Endometrium (tissue), 2 donors: ENCODE results near the gene DHRS9.

ENCODE experiments used
- FAIRE-seq: peaks from 2 replicates; lab custom pipeline; 2012; peaks lifted over from hg19 to GRCh38; lab: Jason Lieb, UNC
- donor health status: control.
- donor health status: control.

Gene DHRS9

DNA sequence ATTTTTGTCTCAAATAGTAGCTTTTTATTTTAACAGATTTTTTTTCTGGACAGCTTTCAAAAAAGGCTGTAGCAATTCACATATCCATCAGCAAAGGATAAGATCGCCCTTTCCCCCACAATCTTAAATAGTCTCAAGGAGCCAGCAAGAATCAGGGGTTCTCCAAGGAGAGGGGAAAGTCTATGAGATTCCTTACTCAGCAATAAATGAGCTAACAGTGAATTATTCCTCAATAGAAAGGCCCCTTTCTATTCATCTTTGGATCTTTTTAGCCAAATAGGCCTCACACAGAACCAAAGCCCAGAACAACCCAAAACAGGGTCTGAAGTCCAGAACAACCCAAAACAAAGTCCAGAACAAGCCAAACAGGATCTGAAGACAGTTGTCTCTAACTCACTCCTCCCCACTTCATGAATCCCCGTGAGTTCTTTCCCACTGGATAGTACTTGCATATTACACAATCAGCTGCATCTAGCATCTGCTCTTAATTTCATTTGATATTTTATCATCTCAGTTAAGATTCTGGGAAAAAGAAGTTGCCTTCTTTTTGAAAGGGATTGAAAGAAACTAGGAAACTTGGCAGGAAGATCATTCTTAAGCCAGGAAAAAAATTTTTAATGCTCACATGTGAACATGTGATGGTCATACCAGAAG lies 3.4 kb upstream of the DHRS9 start:
- no peak for FAIRE-seq

DNA sequence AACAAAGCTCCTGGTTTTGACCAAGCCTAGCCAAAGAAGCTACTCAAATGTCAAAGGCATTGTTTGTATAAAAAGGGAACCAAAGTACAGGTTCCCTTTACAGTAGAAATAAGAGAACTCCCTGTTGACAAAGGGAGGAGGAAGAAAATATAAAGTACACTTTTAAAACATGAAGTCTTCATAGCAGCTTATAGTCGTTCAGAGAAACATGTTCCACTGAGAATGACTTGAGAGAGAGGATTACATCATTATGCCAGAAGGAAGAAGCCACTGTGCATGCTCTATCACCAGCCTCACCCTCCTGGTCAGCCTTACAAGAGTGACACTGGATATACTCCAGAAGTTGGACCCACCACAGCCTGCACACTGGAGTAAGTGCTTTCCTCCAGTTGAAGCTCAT lies 2.5 kb upstream of the DHRS9 start:
- FAIRE-seq: no peak

DNA sequence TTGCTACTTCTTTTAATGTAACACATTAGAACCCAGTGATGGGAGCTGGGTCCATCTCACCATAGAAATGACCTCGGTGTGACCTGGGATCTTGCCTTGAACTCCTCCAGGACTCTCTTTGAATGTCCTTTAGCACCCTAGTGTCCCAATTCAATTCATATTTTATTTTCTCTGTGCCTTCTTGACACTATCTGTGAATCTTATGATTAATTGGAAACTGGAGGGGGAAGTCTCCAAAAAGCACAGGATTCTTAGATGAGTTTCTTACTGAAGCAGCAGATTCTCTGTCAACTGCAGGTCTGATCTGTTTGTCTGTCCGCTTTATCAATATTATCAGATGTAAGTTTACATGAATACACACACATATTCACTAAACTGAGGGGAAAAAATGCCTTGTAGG lies 470 bp downstream of the DHRS9 start:
- FAIRE-seq: no peak

- no peak for FAIRE-seq
Observed at GRCh38 chr2:169071455-169071854, 2.1 kb downstream of the DHRS9 start.

GRCh38 chr2:169072163-169072925 lies 3.0 kb downstream of the DHRS9 start:
- no peak for FAIRE-seq

- no peak for FAIRE-seq
Observed at GRCh38 chr2:169073211-169073962, 4.0 kb downstream of the DHRS9 start.

DNA sequence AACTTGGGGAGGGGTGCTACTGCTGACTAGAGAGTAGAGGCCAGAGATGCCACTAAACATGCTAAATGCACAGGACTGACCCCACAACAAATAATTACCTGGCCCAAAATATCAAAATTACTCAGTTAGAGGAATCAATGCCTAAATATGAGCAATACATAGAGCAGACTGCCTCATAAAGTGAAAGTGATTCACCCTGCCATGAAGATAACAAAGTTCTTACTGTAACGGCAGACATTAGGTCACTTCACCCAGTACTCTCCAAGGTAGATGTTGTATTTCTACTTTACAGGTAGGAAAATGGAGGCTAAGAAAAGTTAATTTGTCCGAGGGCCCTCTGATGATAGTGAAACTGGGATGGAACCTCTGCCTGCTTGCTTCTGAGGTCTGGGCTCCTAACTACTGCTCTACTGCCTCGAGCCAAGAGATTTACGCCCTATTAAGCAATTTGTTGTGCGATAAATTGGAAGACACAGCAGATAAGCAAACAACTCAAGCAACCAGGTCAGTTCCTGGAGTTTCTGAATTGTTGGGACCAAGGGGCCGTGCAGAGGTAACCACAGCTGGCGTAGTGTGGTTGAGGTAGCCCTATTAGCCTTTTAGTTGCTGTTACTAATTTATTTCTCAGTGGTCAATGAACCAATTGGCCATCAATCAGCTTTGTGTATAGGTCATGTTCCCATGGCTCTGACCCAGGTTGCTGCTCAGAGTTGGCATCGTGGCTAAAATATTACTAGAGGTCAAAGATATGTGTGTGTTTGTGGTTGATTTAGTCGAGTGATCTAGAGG lies 4.8 kb downstream of the DHRS9 start:
- no peak for FAIRE-seq

DNA sequence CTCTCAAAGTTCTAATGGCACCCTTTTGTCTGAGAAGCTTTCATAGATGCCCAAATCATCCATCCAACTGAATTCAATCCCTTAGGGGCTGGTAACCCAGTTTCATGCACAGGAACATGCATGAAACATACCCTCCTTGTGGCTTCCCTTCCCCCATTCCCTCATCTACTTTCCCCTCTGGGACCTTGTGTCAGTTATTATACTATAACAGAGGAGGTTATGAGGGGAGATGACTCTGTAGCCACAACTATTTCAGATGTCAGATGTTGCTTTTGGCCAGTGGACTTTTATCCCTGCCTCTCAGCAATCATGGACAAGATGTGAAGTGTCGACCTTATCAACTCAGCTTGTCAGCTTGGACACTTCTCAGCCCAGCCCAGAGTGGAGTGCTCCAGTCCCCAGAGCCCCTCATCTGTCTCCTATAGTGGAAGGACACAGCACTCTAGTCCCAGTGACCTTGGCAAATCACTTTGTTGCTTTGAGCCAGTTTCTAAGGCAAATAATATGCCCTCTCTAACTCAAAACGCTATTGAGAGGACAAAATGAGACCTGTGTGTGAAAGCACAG lies 8.4 kb downstream of the DHRS9 start:
- no peak for FAIRE-seq

DNA sequence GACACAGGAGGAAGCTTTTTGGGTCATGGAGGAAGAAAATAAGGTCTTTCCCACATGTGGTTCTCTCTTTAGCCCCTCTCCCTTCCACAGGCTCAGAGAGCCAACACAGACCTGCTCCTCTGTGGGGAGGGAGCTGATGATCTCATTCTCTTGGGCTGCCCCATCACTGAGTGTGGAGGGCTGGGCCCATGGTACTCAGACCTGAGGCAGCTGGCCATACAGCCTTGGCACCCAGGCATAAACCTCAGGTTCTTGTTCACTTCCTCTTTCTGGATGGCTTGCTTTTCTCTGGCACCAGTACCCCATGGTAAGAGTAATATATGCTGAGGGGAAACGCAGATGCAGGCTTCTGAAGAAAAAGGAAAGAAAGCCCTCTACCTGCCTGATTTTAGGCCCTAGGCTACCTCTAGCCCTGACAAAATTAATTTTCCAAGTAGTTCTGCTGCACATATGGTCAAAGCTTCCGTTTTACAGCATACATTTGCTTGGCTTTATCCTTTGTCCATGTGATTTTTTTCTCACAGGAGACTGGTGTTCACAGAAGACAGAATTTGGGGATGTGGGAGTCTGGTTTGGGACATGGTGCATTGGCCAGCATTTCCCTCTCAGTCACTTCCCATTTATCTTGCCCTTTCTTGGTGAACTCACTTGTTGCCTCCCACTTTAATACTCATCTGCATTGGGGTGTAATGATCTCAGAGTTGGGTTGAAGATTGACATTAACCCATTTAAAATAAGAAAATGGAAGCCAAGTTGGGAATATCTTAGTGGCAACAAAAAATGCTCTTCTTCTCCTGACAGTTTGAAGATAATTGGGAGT lies 11.1 kb downstream of the DHRS9 start:
- FAIRE-seq: no peak

GRCh38 chr2:169081551-169081950 lies 12.2 kb downstream of the DHRS9 start:
- FAIRE-seq: no peak

- FAIRE-seq: no peak
Observed at GRCh38 chr2:169082995-169083394, 13.6 kb downstream of the DHRS9 start.

GRCh38 chr2:169086893-169087467 lies 17.6 kb downstream of the DHRS9 start:
- no peak for FAIRE-seq

DNA sequence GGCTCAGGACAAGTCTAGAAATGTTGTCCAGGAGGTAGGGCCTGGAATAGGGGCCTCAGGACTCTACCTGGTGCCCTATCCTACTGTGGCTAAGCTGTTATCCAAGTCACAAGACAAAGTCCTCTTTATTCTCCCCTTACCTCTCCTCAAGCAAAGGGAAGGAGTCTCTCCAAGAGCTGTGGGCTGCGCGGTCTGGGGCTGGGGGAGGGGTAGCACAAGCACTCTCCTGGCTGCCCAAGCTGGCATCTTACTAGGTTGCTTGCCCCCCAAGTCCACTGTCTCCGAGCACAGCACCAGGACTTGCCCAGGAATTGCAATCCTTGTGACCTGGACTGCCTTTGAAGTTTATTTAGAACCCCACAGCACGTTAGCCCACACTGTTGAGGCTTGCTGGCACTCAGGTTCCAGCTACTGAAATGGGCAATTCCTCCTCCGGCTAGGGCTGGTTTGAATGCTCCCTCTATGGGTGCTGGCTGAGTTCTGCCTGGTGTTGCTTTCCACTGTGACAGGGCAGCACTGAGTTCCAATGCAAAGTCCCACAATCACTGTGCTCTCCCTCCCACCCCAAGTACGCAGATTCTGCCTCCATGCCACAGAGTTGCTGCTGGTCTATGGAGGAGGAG lies 18.5 kb downstream of the DHRS9 start:
- no peak for FAIRE-seq

DNA sequence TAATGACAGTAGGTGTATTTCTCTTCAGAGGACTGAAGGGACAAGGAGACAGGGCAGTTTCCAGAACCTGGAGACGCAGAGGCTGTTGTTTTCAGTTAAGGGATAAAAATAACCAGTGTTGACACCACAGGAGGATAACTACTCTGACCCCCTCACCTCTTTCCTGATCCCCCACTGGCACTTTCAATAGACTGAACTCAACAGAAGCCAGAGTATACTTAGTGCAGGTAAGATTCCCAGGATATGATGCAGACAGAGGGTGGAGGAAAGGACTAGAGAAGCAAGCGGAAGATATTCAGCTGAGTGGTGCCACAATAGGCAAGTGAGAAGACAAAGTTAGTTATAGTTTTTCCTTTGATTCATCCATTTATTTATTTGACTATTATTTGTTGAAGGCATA lies 19.8 kb downstream of the DHRS9 start:
- no peak for FAIRE-seq

- FAIRE-seq: peak; percentile 18
Observed at GRCh38 chr2:169090133-169090820, 20.9 kb downstream of the DHRS9 start.

DNA sequence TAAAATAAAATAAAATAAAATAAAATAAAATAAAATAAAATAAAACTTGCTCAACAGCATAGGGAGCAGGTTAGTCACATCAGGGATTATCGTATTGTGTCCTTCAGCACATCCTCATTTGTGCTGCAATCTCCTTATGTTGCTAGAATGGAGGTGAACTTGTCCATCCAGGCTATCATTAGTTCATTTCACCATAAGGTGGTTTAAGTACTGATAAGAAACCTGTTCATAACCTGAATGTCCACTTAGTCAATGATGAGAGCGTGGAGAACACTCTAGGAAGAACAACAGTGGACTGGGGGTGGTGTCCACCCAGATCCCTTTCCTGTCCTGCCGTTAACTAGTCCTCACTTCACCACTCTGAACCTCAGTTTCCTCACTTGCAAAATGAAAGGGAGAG lies 21.9 kb downstream of the DHRS9 start:
- FAIRE-seq: no peak

DNA sequence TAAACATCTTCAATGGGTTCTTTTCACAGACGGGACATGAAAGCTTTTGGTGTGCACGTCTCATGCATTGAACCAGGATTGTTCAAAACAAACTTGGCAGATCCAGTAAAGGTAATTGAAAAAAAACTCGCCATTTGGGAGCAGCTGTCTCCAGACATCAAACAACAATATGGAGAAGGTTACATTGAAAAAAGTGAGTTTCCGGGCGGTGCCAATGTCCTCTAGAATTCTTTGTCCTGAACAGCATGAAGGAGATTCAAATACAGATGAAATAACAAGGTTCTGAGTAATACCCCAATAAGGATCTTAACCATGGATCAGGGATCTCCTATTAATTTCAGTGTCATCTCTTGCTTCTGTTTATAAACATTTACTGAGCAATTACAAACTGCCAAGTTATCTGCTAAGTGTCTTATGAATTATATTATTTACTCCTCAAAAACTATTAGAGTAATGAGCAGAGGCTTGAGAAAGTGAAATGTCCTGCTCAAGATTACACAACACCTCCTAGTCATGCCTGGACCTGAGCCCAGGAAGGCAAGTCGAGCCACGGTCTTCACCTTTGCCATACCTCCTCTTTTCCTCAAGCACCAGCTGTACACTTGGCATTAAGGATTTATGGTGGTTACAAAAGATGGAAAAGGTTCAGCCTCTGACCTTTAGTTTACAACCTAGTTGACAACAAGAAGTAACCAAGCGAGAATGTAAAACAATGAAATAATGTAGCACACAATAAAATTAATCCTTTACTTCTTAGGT lies 22.6 kb downstream of the DHRS9 start:
- FAIRE-seq: no peak

DNA sequence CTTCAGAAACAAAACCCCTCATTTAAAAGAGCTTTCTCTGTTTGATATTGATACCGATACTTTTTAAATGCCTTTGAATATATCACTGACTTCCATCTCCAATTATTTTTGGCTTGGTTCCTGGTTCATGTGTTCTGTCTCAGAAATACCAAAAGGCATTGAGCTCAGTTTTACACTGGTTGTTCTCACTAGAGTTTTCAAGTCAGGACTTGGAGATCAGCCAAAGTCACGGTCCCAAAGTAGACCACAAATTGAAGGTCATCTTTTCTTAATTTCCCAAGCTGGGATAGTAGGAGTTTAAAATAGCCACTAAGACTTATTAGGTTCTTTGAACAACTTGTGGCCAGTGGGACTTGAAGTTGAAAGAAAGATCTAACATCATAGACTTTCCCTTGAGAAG lies 24.2 kb downstream of the DHRS9 start:
- no peak for FAIRE-seq

DNA sequence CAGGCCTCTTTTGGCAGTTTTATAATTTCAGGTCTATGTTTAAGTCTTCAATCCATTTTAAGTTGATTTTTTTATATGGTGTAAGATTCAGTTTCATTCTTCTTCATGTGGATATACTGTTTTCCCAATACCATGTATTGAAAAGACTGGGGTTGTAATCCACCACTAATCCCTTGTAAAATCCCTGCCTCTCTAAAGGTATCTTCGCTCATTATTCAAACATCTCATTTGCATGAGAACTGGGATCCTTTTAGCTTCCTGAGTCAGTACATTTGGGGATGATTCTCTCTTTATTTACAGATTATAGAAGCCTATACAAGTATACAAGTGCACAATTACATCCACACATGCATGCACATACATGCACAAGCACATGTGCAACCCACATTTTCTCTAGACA lies 25.3 kb downstream of the DHRS9 start:
- FAIRE-seq: no peak
